Left cardiac atrium (tissue), 4 donors: ENCODE measurements around the gene SYTL5. TPM values are rescaled to one million over a fixed set of nuclear protein-coding genes. Genes with fewer than 3 reads are reported as not detected.

Experiments
- ATAC-seq, 2 donors: fragments of 200-7000 bp; cut with Tn5 transposase; one replicate each; pipeline ENCODE4 v1.9.1; 2020; ENCODE audit warnings: mild to moderate bottlenecking in 2 of 2, moderate library complexity in 2 of 2
- DNase-seq: peaks from one replicate; pipeline ENCODE4 v3.0.0-alpha.2; 2020
- intact Hi-C, 2 donors: fragments of 100-400 bp; cut with DNase I; formaldehyde crosslinking; loops; one replicate each; pipeline versions ENCODE4 v1.14.1 to v1.15.1; 2022 to 2023
- total RNA-seq, 2 donors: library from RNA; stranded (reverse); fragmentation: NEBNext Ultra II Directional; extraction: Animal tissue kit (Norgen Biotek cat#: 25700); gene quantifications; one replicate each; pipeline ENCODE4 v1.2.1, GENCODE V29; 2021
- donor health status: DM: no; HTN: yes; CAD: no.
- donor health status: DM: no; HTN: yes; CAD: no; lungs with severe emphysema.
- donor health status: DM: yes; HTN: yes; CAD: no.
- donor health status: Dilated cardiomyopathy.

SYTL5 gene
- total RNA-seq, 2 donors from 2014 or later = 0.39 TPM; not detected in 1

DNA sequence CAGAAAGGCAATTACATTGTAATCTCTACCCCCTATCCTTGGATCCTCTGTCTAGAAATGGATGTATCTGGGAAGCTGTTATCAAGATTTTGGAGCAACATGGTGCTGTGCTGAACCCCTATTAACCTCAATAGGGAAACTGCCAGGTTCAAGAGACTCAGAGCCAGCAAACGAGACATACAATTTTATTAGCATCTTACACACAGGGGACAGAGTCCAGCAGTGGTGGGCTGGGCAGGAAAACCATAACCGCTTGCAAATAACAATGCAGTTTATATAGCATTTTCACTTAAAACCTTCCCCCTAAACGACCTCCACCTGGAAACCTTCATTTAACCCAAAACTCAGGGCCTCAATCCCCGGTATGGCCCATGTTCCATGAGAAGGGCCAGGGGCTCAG is 79.5 kb downstream of the SYTL5 start:
- ATAC-seq (no peak), DNase-seq (no peak)
- intact Hi-C loops = no loop called here

DNA sequence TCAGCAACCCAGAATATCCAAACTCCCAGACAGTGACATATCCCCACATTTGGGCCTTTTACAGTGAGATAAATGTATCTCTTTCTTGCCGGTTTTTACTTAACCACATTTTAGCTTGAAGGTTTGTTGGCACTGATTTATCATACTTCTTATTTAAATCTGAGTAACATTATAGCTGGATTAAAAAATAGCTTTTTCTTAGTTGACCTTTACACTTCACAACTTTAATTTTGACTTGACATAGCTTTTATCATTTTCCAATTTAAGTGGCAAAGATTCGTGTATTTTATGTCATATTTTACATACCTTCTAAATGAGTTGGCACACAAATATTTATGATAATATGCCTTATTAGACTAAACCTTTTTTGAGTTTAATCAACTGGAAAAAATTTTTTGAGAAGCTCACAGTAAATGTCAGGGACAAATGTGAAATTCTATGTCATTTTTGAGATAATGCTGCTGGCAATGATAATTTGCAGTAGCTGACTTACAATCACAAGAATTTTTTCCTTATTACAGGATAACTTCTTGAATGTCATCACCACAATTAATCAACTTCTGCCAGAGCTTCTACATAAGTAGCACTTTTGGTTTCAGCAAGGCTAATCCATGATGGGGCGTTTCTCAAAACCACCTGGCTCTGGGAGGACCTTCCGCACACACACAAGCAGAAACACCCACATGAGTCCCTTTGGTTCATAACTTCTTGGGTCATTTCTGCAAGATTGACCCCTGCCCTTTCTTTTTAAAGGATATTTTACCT is 80.3 kb downstream of the SYTL5 start:
- no peak for ATAC-seq
- DNase-seq = no peak
- intact Hi-C loops = no loop called here

DNA sequence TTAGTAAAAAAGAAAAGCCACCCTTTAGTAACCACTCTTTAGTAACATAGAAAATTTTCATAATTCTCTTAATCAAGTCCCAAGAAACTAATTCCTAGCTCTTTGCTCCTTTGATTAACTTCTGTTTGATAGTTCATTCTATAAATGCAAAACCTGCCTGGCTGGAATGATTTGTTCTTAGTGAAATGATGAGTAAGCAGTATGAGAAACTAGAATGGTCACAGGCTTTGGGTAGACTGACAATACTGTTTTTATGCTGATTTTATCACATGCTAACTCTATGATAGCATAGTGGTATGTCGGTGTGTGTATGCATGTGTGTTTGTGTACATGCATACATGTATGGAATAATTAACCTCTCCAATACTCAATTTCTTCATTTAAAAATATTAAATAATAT is 81.2 kb downstream of the SYTL5 start:
- no peak for DNase-seq
- ATAC-seq = no peak

DNA sequence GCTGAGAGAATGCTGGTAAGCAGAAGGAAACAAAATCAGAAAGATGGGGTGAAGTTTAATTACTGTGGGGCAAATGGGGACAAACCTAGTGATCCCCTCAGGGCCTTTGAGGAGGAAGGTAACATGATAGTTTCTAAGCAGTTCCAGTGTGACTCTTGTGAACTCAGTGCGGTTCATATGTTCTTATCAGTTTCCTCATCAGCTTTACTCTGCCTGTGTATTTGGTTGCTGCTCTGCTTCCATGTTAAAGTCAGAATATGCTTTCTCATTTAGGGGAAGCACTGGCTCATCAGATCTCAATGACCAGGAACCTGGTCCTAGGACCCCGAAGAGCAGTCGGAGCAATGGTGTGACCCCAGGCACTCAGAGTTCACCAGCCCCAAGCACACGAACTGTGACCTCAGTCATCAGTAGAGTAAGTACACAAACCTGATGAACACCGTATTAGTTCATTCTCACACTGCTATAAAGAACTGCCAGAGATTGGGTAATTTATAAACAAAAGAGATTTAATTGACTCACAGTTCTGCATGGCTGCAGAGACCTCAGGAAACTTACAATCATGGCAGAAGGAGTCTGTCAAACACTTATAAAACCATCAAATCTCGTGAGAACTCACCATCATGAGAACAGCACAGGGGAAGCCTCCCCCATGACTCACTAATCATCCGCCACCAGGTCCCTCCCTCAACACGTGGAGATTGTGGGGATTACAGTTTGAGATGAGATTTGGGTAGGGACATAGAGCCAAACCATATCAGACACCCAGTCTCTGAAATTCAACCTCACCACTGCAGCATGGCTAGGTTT is 83.0 kb downstream of the SYTL5 start:
- no peak for ATAC-seq
- no peak for DNase-seq
- intact Hi-C loops = no loop called here

More for the DNA sequence above, 81.2 kb downstream of the SYTL5 start:
- intact Hi-C loops = no loop called here

DNA sequence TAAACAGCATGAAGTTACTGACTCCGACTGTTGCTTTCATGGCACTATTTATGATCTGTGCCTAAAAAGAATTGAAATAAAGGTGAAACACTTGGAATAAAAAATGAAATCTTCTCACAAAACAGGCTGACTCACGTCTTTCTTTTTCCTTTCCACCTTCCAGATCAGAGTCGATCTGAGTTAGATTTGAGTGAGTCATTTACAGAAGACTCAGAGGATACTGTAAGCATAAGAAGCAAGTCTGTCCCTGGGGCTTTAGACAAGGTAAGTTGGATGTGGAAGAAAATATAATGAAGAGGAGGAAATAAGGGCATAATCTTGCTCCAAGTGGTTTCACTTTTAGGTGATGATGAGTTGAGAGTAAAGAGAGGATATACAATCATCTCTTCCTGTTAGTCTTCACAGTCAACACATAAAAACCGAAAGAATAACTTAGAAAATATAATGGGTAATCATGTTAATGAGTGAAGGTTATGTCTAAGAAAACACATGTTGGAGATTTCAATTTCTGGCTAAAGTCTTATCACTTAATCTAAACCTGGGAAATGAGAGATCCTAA is 89.7 kb downstream of the SYTL5 start:
- ATAC-seq (no peak), DNase-seq (no peak)
- intact Hi-C loops = no loop called here

DNA sequence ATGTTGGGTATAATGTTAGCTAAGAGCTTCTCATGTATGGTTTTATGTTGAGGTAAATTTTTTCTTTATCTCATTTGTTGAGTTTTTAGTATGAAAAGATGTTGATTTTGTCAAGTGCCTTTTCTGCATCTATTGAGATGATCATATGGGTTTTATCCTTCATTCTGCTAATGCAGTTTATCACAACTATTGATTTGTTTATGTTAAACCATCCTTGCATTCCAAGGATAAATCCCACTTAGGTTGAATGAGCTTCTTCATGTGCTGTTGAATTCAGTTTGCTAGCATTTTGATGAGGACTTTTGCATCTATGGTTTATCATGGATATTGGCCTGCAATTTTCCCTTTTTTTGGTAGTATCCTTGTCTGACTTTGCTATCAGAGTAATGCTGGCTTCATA is 93.3 kb downstream of the SYTL5 start:
- no peak for ATAC-seq
- intact Hi-C loops = no loop called here
- no peak for DNase-seq

DNA sequence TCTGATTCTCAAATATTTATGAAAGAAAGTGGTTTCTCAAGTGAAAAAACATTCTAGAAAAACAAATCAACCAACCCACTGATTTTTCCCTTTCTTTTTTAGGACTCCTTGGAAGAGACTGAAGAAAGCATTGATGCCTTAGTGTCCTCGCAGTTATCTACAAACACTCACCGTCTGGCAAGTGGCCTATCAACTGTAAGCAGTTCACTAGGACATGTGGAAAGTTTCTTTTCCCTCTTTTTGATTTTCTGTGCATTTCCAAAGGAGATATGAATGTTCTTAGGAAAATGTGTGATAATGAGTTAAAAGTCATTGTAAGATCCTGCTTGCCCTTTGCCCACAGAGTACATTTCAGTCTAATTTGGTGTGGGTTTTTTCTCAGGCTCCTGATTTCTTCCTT is 95.9 kb downstream of the SYTL5 start:
- DNase-seq (no peak), ATAC-seq (no peak)
- intact Hi-C loops = no loop called here

DNA sequence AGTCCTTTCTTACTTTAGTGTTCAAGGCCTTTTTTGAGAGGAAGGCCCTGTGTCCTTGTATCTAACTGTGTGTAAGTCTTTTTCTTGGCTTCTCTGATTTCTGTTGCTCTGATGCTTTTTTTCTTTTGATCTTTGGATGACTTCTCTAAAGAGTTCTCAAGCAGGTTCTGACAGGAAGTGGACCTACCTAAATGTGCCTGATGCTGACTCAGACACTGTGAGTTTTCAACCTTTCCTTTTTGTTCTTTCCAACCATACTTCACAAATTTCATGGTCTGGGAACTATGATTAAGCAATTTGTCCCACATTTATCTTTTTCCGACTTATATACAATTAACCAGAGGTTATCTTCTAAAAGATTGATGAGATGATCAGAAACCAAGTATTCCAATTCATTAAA is 96.5 kb downstream of the SYTL5 start:
- intact Hi-C loops = no loop called here
- ATAC-seq = no peak

DNA sequence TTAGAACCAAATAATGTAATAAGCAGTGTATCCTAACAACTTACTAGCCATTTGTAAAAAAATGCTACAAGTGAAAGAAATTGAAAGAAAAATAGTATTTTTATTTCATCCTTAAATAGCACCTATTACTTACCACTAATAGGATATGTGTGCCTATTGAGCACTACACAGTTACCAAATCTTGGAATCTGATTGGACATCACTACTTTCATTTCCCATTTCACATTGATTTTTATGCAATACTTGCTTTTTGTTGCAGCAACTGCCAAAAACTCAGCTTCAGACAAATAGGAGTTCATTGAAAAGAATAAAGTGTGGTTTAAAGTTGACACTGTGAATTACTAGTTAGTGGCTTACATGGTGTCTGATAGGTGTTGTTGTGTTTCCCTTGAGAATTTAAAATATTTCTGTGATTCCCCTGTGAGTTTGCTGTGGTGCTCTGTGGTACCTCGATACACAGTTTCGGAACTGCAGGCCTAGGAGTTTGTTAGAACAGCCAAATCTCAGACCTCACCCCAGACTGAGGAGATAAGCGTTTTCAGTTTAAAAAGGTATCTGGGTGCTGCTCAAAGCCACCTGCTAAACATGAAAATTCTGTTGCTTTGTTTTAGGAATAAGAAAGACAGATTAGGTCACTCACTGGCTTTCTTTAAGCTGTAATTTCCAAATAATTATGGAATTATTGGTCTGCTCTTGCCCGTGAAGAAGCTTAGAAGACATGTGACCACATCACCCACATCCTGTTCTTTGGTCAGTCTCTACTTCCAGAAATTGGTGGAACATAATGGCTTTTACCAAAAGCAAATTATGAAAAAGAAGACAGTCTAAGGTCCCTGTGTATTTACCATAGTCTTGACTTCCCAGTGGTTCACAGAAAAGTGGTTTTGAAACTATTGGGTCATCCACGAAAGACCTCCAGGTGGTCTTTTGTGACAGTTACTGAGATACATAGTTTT is 97.8 kb downstream of the SYTL5 start:
- DNase-seq (no peak), ATAC-seq (no peak)
- intact Hi-C loops = no loop called here

More for the DNA sequence above, 96.5 kb downstream of the SYTL5 start:
- DNase-seq = no peak

DNA sequence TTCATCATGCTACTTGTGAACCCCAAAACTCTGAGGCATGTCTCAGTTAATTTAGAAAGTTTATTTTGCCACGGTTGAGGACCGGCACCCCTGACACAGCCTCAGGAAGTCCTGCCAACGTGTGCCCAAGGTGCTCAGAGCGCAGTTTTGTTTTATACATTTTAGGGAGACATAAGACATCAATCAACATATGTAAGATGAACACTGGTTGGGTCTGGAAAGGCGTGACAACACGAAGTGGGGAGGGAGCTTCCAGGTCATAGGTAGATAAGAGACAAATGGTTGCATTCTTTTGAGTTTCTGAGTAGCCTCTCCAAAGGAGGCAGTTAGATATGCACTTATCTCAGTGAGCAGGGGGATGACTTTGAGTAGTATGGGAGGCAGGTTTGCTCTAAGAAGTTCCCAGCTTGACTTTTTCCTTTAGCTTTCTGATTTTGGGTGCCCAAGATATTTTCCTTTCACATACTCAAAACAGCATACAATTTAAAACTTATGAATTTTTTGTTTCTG is 98.9 kb downstream of the SYTL5 start:
- no peak for DNase-seq
- ATAC-seq = no peak
- intact Hi-C loops = no loop called here

DNA sequence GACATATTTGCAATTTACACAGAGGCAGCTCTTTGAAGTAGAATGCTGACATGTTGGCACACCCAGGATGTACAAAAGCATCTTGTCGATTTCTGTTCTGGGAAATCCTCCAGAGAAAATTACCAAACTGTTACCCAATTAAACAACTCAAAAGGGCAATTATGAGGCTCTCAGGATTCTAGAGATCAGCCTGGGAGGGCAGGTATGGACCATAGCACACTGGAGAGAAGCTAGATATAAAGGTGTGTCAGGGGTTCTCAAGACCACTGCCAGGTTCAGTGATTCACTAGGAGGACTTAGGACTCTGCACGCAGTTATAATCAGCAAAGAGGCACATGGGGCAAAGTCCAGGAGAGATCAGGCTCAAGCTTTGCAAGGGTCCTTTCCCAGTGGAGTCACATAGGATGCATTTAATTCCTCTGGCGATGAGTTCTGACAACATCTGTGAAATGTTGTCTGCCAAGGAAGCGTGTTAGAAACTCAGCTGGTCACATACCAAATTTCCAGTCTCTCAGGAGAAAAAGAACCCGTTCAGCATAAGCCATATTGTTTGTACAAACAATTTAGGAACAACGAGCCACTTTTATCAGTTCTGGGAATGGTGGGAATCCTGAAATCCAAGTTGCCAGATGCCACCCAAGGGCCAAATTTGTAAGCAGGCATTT is 100.8 kb downstream of the SYTL5 start:
- no peak for ATAC-seq
- intact Hi-C loops = no loop called here
- no peak for DNase-seq

DNA sequence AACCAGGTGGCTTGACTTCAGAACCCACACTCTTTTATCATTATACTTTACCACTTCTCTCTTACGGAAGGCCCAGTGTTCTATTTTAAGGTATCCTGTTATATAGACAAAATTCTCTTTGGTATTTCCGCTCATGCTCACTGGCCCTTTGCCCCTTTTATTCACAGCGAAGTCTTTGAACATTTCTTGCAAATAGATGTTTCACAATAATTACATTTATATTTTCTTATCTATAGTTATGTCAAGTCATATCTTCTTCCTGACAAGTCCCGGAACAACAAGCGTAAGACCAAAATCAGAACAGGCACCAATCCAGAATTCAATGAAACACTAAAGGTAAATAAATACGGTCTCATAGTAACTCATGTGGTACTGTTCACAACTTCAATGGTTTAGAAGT is 102.0 kb downstream of the SYTL5 start:
- ATAC-seq (peak in 1 of 2 donors; percentile 60), DNase-seq (no peak)
- intact Hi-C loops = no loop called here

DNA sequence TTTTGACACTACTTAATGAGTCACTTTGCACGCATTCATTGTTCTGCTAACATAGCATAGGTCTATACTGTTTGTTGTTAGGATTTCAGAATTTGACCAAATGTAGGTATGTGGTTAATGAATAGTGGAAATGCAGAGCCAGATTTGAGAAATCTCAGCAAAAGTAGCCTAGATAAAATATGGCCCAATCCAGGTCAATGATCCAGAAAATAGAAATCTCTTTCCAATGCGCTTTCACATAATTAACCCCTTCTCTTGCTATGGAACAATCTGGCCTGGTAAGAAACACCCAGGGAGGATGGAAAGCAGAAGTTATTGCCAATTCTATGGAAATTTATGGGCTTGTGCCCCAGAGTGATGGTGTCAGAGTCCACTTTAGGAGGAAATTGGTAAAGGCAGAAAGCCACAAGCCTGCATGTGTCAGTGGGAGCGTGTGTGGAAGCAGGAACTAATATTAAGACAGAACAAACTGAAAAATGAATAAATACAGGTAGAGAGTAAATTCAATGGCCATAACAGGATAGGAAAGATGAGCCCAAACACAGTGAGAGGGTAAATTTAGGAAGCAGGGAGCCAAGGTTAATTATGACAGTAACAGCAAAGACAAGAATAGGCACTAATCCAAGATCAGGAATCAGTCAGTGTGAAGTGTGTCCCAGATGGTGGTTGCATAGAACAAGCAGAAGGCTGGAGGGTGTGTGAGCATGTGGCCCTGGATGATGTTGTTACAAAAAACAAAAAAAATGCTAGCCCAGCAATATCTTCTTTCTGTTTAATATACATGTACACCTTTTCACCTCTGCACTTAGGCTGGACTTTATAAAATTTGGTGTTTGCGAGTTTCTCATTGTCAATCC is 102.9 kb downstream of the SYTL5 start:
- intact Hi-C loops = no loop called here
- no peak for DNase-seq
- no peak for ATAC-seq

DNA sequence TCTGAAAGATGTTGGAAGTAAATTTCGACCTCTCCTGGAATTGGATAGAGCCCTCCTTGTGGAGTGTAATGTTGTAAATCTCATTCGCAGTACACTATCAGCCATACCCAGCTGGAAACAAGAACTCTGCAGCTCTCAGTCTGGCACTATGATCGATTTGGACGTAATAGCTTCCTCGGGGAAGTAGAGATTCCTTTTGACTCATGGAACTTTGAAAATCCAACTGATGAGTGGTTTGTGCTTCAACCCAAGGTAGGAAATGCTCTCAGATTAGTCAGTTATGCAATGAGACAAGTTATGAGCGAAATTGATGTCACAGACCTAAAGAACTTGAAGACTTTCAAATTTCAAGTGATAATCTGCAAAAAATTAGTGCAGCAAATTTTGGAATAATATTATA is 103.9 kb downstream of the SYTL5 start:
- ATAC-seq = no peak
- intact Hi-C loops = no loop called here
- DNase-seq = no peak

DNA sequence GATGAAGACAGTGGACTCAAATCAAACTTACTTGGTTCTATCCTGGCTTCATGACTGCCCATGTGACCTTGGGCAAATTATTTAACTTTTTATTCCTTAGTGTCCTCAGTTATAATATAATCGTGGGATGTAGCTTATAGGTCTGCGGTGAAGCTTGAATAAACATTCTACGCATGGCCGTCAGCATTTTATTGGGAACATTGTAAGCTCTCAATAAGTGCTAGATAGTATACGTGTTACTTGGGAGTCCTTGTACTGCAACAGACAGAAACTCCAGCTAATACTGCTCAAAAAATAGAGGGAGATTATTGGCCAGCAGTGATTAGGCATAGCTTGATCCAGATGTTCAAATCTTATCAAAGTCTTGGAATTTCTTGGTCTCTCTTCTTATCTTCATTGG is 104.8 kb downstream of the SYTL5 start:
- no peak for ATAC-seq
- intact Hi-C loops = no loop called here

DNA sequence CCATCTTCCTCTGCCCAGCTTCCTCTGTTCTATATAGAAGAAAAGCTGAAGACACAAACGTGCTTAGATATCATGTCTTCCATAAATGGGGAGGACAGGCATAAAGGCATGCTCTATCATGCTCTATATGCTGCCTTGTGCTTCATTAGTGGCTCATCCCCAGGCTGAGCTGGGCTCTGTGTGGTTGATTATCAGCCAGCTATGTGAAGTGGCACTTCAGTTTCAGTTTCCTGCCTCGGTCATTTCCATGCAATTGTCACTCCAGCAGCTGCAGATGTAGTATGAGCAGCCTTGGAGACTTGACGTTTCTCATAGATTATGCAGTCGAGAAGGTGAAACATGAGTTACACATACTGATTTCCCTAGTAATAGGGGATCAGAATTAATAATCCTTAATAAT is 106.2 kb downstream of the SYTL5 start:
- ATAC-seq = no peak
- DNase-seq = no peak
- intact Hi-C loops = no loop called here

More for the DNA sequence above, 104.8 kb downstream of the SYTL5 start:
- no peak for DNase-seq

DNA sequence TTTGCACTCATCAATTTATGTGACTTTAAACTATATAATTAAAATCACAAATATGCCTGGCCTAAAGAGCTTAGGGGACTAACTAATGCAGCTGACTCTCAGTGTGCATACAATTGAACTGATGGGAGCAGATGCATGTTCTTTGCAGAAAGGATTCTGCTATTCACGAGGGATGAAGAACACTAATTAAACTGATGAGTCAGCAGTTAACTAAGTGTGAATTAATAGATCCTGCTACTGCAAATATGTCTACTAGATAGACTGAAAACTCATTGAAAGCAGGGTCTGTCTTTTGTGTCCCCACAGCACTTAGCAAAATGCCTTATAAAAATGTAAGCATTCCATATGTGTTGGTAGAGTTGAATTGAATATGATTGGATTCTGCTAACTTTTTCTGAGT is 110.4 kb downstream of the SYTL5 start:
- intact Hi-C loops = no loop called here
- ATAC-seq = no peak
- no peak for DNase-seq

DNA sequence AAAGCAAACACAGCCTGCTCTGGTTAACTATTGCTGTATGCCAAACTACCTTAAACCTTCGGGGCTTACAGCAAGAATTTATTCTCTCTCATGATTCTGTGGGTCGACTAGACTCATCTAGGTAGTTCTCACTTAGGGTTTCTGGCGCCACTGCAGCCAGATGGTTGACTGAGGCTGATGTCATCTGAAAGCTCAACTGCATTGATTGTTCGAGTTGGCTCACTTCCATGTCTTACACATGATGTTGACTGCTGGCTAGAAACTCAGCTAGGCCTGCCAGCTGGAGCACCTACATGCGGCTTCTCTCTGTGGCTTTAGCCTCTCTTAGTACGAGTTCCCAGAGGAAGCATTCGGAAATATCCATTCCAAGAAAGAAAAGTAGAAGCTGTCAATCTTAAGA is 111.1 kb downstream of the SYTL5 start:
- ATAC-seq (no peak), DNase-seq (no peak)
- intact Hi-C loops = no loop called here
